ENCODE results near the gene AOAH.

AOAH gene

DNA sequence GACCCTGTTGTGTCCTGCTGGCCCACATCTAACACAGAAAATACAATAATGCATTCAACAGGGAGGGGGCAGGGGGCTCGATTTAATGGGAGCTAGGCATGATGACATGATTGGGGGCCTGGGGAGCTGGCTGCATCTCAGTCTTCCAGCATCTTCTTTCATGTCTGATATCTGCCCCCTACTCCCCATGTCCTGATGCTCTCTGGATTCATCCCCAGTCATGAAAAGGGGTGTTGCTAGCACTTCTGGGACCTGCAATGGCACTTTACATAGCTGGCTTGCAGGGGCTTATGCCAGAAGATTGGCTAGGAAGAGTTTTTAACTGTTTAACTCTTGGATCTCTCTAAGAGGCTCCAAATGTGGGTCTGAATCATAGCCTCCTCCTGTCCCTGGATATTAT is 94.9 kb downstream of the AOAH start:
- DNase-seq (ENCODE audit: low spot score): no peak

- DNase-seq (ENCODE audit: low spot score): no peak
Measured at GRCh38 chr7:36627836-36628235, 96.5 kb downstream of the AOAH start.

DNA sequence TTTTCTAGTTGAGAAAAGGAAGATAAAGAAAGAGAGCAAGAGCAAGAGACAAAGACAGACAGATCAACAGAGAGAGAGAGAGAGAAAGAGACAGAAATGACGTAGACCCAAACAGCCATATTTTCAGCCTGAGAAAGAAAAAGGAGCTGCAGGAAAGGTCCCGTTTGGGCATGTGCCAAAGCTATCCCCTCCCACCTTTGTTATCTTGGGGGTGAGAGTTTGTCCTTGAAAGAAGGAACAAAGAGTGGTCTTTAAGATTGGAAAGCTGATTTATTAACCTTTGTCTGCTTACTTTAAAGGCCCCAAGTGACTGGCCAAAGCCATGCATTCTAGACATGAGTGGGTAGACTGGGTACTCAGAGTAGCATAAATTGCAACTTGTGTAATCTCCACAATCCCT is 98.2 kb downstream of the AOAH start:
- no peak for DNase-seq (ENCODE audit: low spot score)

DNA sequence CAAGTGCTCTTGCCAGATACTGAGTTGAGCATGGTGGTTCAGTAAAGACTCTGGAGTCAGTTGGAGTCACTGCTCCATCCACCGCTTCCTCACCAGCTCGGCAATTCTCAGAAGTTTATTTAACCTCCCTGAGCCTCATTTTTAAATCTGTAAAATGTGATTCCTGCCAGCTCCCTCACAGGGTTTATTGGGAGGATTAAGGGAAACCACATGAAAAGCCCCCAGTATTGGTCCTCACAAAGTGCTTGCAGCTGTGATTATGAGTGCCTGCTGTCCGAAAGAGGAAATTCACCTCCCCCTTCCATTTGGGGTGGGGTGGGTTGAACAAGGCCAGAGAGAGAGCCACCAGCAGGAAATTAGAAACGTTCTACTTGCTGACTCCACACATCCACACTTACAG is 99.0 kb downstream of the AOAH start:
- DNase-seq (ENCODE audit: low spot score): no peak

DNA sequence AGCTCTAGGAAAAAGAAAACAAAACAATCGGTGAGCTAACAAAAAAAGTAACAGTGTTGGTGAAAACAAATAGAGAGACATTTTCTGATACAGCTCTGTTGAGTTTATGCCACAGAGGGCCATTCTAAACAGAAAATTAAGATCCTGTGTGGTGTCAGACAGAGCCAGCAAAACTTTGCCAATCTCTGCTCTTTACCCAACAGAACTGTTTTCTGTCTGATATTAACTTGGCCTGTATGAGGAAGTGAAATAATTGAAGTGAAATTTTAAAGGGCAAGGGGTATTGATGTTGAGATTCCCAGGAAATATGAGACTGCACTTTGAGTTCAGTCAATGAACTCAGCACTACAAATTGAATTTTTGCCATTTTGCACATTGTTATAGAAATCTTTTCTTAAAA is 101.0 kb downstream of the AOAH start:
- DNase-seq (ENCODE audit: low spot score): no peak

DNA sequence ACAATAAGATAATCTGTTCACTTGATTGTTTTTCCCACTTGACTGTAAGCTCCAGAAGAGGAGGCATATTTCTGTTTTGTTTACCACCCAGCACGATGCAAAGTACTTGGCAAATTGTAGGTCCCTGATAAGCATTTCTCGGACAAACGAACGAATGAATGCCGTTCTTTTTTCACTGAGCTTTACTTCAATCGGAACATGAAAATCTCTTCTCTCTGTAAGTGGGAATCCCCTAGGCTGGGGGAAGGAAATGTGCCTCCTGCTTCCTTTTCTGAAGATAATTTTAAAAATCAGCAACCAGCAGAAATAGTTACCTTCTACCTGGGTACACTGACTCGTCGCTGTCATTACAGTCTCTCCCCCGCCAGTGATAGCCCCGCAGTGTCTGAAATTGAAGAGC is 102.9 kb downstream of the AOAH start:
- DNase-seq (ENCODE audit: low spot score): no peak

DNA sequence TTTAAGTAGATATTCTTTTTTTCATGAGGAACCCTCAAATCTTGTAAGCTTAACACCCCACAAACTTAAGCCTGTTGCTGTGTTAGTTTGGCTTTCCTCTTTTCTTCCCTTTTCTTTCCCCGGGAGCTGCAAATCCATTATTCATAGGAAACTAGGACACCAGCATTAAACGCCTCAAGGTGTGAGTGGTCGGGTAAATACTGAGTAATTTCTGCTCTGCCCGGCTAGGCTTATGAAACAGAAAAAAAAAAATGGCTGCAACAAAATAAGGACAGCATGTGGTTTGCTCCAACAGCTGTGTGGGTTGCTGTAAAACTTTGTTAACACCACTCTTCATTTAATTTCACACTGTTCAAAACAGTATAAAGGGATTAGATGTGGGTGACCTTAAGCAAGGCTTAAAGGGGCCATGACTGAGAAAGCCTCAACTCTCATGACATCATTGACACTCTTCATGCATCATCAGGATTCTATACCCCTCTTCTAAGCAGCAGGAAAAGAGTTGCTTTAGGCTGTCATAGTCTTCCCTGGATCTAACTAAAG is 104.1 kb downstream of the AOAH start:
- DNase-seq (ENCODE audit: low spot score): no peak

DNA sequence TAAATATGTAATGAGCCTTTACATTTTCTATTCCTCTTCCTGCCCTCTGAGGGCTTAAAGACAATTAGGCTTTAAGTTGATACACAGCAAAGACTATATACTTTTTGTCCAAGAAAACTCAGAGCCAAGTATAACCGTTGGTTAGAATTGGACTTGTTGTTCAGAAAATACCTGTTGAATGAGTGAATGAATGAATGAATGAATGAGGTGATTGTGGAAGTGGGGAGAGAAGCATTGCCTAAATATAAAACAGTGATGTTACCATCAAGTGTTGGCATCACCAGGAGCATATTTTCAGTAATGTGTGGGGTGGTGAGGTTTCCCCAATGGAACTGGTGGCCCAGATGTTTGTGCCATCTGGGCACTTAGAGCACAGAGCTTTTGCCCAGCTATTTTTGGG is 106.9 kb downstream of the AOAH start:
- DNase-seq (ENCODE audit: low spot score): no peak

GRCh38 chr7:36615852-36616540 is 108.3 kb downstream of the AOAH start:
- no peak for DNase-seq (ENCODE audit: low spot score)

DNA sequence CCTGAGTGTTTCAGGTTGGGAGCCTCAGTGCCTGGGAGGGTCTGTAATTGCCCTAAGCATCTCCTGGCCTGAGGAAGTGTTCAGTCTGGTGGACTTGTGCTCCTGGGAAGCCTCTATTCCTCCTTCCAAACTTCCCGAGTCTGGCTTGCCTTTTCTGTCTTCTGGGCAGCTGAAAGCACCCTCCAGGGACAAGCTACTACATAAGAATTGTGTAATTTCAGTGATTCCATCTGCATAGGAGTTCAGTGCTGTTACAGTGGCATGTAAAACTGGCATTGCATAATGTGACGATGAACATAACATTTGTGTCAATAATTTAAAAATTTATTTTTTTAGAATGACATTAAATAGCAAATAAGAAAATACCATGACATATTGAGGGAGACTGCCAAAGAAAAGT is 109.3 kb downstream of the AOAH start:
- DNase-seq (ENCODE audit: low spot score): no peak

- DNase-seq (ENCODE audit: low spot score): no peak
Measured at GRCh38 chr7:36613031-36613614, 111.2 kb downstream of the AOAH start.

- DNase-seq (ENCODE audit: low spot score): no peak
Measured at GRCh38 chr7:36611703-36612102, 112.6 kb downstream of the AOAH start.

DNA sequence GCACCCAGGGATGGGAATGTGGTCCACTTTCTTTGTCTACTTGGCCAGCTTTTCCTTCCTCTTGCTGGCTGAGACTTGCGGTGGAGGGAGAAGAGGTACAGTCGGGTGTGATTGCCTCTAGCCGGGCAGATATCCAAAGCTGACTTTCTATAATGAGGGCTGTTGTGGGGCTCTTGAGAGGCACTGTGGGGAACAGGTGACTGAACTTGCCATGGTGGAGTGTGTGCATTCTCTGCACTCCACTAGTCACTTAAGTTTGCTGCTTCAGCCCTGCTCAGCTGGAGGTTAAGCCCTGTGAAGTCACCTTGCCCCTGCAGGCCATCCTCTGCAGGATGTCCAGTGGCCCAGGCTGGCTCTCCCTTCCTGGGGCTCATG is 116.6 kb downstream of the AOAH start:
- DNase-seq (ENCODE audit: low spot score): no peak

DNA sequence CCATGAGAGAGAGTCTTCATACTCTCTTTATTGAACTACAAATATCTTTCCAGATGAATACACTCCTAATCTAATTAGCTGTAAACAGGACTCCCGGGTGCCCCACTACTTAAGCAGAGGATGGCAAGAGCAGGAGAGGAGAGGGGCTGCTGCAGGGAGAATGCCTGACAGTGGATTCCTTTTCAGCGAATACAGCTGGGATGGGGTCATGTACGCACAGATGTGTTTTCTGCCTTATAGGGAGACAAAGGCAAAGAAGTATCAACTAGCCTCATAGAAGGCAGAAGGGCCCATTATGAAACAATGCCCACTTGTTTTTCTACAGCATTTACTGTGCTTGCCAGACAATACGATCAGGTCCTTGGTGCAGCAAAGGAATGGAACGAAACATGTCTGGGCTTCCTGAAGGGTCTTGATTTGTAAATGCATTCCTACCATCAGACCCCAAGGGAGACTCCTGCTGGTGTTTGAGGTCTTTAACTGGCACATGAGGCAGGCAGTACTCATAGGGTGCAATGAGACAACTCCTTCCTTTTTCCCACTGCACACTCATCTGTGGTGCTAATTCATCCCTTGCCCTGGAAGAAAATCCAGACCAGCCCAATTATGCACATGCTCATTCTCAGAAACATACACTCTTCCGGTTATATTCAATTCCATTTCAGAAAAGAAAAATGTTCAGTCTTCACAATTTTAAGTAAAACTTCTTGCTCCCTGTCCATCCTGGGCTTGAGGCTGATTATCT is 117.1 kb downstream of the AOAH start:
- DNase-seq (ENCODE audit: low spot score): no peak

DNA sequence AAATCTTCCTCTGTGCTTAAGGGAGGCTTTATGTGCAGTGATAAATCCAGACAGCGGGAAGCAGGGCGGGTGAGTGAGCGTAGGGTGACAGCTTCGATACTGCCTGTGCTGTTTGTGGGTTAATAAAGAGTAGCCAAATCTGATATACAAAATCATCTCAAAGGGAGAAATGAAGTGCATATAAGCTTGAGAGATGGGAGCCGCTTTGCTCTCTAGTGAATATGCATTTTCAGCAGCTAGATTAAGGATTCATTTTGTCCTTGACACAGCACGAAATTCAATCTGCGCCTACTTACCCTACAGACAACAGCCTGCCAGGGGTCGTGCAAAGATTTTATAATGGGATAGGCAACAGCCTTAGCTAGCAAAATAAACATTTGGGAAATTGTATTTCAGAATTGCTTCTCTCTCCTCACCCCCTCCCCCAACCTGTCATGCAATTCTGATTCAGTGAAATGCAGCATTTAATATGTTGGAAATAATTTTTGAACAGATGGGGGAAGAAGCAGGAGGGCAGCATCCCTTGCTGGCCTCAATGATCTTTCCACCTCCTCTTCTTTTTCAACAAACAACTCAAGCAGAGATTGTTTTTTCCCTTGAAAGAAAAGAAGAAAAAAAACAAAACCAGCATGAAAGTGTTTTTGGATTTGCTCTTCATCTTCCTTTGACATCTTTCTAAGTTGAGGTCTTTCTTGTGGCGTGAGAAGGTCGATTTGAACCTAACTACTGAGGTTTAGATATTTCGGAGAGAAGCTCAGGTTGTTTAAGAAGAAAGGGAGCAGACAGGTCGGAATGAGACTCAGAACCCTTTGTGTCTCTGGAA is 117.9 kb downstream of the AOAH start:
- no peak for DNase-seq (ENCODE audit: low spot score)

DNA sequence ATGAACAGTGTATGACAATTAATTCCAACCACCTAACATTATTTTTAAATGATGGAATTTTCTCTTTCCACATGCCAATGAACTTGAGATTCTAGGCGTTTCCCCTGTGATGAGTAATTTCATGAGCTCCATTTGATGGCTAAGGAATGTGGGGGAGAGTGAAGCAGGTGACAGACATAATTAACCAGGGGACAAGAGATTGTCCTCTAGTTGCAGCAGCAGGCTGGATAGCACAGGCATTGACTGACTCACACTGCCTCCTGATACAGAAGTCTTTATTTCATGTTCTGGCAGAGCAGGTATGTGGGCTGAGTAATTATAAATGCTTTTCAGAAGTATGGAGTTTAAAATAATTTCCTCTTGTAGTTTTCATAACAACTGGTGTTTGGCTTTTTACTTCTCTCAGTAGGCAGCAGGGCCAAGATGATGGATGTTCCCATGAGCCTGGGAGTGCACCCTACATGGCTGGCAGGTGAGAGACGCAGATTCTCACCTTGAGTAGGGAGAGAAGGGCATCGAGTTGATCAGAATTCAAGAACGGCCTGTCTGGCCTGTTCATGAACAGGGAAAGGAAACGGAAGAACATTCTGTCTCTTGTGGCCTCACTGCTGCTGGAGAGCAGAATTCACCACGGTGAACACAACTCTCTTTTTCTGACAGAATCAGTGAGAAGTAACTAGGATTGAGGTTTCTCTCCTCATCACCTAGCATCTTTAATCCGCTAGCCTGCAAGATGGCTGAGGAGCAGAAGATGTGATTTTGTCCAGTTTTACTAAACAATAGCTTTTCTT is 118.8 kb downstream of the AOAH start:
- DNase-seq (ENCODE audit: low spot score): no peak

DNA sequence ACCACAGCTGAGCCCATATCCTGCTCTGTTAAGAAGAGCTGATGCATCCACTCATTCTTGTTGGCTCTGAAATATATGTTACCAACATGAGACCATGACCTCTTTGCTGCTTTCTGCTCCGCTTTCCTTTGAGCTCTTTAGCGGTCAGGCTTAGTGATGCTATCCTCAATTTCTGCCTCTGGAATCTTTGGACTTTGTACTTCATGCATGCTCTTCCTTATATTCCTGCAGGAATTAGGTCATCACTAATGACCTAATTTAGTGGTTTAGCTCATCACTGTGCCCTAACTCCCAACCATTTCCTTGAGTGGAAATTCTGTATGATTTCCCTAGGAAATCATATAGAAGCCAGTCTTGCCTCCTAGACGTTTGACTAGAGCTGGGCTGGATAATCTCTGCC is 119.5 kb downstream of the AOAH start:
- DNase-seq (ENCODE audit: low spot score): no peak

- no peak for DNase-seq (ENCODE audit: low spot score)
Measured at GRCh38 chr7:36602934-36603887, 121.1 kb downstream of the AOAH start.

DNA sequence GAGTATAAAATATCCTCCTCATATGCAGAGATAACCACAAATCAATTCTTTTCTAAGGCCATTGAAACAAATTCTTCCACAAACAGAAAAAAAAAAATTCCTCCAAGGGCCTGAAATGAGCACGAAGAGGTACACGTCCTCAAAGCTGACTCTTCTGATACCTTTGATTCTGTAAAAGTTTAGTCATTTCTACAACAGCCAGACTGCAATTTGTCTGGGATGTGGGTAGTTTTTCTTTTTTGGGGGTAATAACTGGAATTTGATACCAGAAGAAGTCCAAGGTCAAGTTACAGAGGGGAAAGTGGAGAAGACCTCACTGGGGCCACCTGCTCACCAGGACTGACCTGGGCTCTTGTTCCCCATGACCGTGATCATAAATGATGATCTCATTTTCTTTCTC is 121.8 kb downstream of the AOAH start:
- DNase-seq (ENCODE audit: low spot score): no peak

GRCh38 chr7:36601601-36602000 is 122.7 kb downstream of the AOAH start:
- DNase-seq (ENCODE audit: low spot score): no peak

Data from hematopoietic multipotent progenitor cell treated with erythropoietin and hydrocortisone succinate and interleukin-3 and kit ligand, for 15 days (in vitro differentiated cells).